Endothelial cell of umbilical vein (primary cell): ENCODE measurements around the gene DTX3.

Experiments used
- CTCF ChIP-seq, 2 donors: IDR thresholded peaks; 1 replicate in 1 of 2; 2 replicates in 1 of 2; pipeline ENCODE4 v1.5.1; 2011; ENCODE audit warnings: low read length in 2 of 2, mild to moderate bottlenecking in 2 of 2, moderate library complexity in 2 of 2, control low read depth in 1 of 2, inconsistent platforms in 1 of 2, low read depth in 1 of 2; ENCODE audit not compliant: insufficient read depth in 1 of 2; ENCODE audit errors: extremely low read depth in 1 of 2
- EZH2 ChIP-seq: IDR thresholded peaks from 2 replicates; pipeline ENCODE4 v1.6.1; 2012; ENCODE audit warnings: borderline replicate concordance, low read depth, mild to moderate bottlenecking, moderate library complexity, low read length, inconsistent platforms; ENCODE audit not compliant: severe bottlenecking
- FOS ChIP-seq: IDR thresholded peaks from 2 replicates; pipeline ENCODE4 v1.6.1; 2011; ENCODE audit warnings: mild to moderate bottlenecking, low read length, moderate library complexity, borderline replicate concordance; ENCODE audit not compliant: insufficient read depth
- GATA2 ChIP-seq: IDR thresholded peaks from 2 replicates; pipeline ENCODE4 v1.7.0; 2011; ENCODE audit warnings: low read depth, mild to moderate bottlenecking, moderate library complexity, mixed read lengths, low read length; ENCODE audit not compliant: insufficient read length, insufficient read depth
- JUN ChIP-seq: IDR thresholded peaks from 2 replicates; pipeline ENCODE4 v1.6.1; 2011; ENCODE audit warnings: borderline replicate concordance, low read depth; ENCODE audit not compliant: insufficient read length, insufficient read depth
- MAX ChIP-seq: IDR thresholded peaks from 2 replicates; pipeline ENCODE4 v1.6.1; 2011; ENCODE audit not compliant: insufficient read depth, insufficient read length
- MYC ChIP-seq: IDR thresholded peaks from one replicate; pipeline ENCODE4 v1.6.1; 2011; ENCODE audit warnings: mild to moderate bottlenecking, low read depth, low read length
- POLR2A ChIP-seq: IDR thresholded peaks from 2 replicates; pipeline ENCODE4 v1.6.1; 2012; ENCODE audit warnings: low read depth, mild to moderate bottlenecking, control low read depth, low read length
- POLR2AphosphoS5 ChIP-seq: IDR thresholded peaks from 2 replicates; pipeline ENCODE4 v1.6.1; 2012; ENCODE audit warnings: low read depth, mild to moderate bottlenecking, control low read depth, low read length, moderate library complexity; ENCODE audit not compliant: insufficient read depth

DNA sequence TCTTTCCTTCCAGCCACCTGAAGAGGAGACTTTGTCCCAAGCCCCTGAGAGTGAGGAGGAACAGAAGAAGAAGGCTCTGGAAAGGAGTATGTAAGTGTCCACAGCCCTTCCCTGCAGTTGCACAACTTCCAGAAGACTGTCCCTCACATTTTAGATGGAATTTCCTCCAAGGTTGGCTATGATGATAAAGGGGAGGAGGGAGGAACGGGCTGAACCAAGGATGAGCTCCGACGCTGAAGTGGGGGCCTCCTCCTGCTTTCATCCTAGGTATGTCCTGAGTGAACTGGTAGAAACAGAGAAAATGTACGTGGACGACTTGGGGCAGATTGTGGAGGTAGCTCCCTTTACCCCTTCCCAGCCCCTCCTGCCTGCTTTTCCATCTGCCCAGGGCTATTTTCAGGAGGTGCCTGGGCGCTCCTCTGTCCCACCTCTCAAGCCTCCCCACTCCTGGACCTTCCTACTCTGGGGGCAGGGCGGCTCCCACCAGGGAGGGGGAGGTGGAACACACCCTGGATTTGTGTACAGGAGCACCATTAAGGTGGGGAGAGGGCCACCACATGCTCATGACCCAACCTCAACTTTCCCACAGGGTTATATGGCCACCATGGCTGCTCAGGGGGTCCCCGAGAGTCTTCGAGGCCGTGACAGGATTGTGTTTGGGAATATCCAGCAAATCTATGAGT is 8.9 kb downstream of the DTX3 start:
- no peak for TF ChIP-seq EZH2
- TF ChIP-seq POLR2A = no peak
- TF ChIP-seq CTCF (IDR thresholded peaks at IDR 0.05; ENCODE audit: extremely low read depth in 1 of 2, insufficient read depth in 1 of 2, low read depth in 1 of 2, low read length in 2 of 2) = no peak
- no peak for TF ChIP-seq MAX
- TF ChIP-seq POLR2AphosphoS5 = no peak
- no peak for TF ChIP-seq JUN
- TF ChIP-seq MYC = no peak
- TF ChIP-seq GATA2 = no peak
- TF ChIP-seq FOS = no peak
